WERI-Rb-1 (cell line): ENCODE results near the gene GPR21.

Experiments
- DNase-seq: peaks from one replicate; pipeline ENCODE4 v3.0.0-alpha.2; 2020
- H3K27ac ChIP-seq: fragments of 250-450 bp; sonication (Bioruptor Pico); 2 replicates; pipeline ENCODE4 v1.5.1; 2020; ENCODE audit warnings: mild to moderate bottlenecking, moderate library complexity
- H3K27me3 ChIP-seq: fragments of 250-450 bp; sonication (Bioruptor Pico); 2 replicates; pipeline ENCODE4 v1.5.1; 2021; ENCODE audit warnings: mild to moderate bottlenecking, low read depth, moderate library complexity; ENCODE audit not compliant: insufficient read depth, severe bottlenecking
- H3K36me3 ChIP-seq: fragments of 250-450 bp; sonication (Bioruptor Pico); 2 replicates; pipeline ENCODE4 v1.5.1; 2020; ENCODE audit warnings: mild to moderate bottlenecking, moderate library complexity
- H3K4me3 ChIP-seq: 2 replicates; pipeline ENCODE4 v1.5.1; 2011; ENCODE audit warnings: low read depth, mild to moderate bottlenecking, control low read depth, low read length
- H3K9me3 ChIP-seq: fragments of 250-450 bp; sonication (Bioruptor Pico); 2 replicates; pipeline ENCODE4 v1.5.1; 2021; ENCODE audit warnings: mild to moderate bottlenecking, moderate library complexity; ENCODE audit not compliant: severe bottlenecking
- CTCF ChIP-seq: IDR thresholded peaks from 2 replicates; pipeline ENCODE4 v1.5.1; 2011; ENCODE audit warnings: low read depth, mild to moderate bottlenecking, control low read depth, inconsistent platforms, low read length

GPR21 gene

GRCh38 chr9:123034881-123035510, 1.5 kb downstream of the GPR21 start:
- no peak overlapping the region for H3K27ac ChIP-seq
- peaks cover 9% of the 10 kb centered on the region for H3K36me3 ChIP-seq
- no peaks in the 10 kb centered on the region for H3K27me3 ChIP-seq
- no peak for TF ChIP-seq CTCF
- no peak for DNase-seq
- no peak overlapping the region for H3K4me3 ChIP-seq
- H3K9me3 ChIP-seq: no peaks in the 10 kb centered on the region

GRCh38 chr9:123035791-123036190, 2.3 kb downstream of the GPR21 start:
- Histone ChIP-seq H3K36me3 (peaks cover 9% of the 10 kb centered on the region), H3K4me3 (no peak overlapping the region), H3K27me3 (no peaks in the 10 kb centered on the region), H3K27ac (no peak overlapping the region), H3K9me3 (no peaks in the 10 kb centered on the region)
- TF ChIP-seq CTCF: no peak
- no peak for DNase-seq

DNA sequence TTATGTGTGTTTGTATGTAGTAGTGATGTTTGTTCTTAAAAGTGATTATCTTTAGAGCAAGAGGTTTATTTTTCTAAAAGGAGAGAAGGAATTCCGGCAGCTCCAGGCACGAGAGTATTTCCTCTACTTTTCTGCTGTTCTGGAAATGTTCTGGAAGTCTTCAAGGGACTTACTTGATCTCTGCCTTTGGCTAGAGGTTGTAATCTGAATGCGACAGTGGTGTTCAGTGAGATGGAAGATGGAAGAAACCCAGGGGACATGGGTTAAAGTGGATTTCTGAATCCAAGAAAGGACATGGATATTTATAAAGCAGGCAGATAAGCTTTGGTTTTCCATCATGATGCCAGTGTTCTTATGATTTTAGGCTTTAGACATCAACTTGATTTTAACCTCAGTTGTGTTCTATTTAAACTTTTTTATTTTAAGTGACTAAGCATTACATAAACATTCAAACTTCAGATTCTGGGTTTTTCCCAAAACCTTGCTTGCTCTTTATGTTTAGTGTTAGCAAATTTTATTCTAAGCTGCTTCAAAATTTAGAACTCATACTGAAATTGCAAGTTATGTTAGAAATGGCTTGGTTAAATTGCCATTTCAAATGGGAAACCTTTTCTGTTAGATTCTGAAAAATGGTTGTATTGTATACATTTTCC, 3.6 kb downstream of the GPR21 start:
- no peak for TF ChIP-seq CTCF
- Histone ChIP-seq H3K27me3 (no peaks in the 10 kb centered on the region), H3K4me3 (no peak overlapping the region), H3K27ac (no peak overlapping the region), H3K9me3 (no peaks in the 10 kb centered on the region), H3K36me3 (peaks cover 14% of the 10 kb centered on the region)
- DNase-seq: no peak

DNA sequence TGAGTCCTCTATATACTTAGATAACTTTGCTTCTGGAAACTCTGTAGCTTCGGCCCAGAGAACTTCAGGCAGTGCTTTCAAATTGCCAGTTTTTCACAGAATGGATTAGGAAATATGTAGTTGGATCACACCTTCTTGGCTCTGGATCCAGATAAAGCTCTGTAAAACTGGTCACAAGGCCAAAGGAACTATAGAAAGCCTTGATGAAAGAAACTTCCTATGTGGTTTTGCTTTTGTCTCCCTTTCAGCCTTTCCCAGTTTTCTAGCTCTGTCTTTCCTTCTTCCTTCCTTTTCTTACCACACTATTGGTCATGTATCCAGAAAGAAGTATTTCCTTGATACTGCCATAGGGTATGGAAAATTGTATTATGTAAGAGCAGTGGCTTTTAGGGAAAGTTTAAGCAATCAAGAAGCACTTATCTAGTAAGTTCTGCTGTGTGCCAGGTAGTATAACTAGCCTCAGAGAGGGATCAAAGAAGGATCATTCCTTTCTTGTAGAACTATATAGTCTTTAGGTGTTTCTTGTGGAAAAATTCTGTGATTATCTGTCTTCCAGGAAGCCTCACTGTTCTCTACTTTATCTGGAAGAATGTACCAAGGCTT, 6.3 kb downstream of the GPR21 start:
- no peak overlapping the region for H3K4me3 ChIP-seq
- no peak for DNase-seq
- peaks cover 14% of the 10 kb centered on the region for H3K36me3 ChIP-seq
- no peak for TF ChIP-seq CTCF
- no peak overlapping the region for H3K27ac ChIP-seq
- H3K27me3 ChIP-seq: no peaks in the 10 kb centered on the region
- no peaks in the 10 kb centered on the region for H3K9me3 ChIP-seq

DNA sequence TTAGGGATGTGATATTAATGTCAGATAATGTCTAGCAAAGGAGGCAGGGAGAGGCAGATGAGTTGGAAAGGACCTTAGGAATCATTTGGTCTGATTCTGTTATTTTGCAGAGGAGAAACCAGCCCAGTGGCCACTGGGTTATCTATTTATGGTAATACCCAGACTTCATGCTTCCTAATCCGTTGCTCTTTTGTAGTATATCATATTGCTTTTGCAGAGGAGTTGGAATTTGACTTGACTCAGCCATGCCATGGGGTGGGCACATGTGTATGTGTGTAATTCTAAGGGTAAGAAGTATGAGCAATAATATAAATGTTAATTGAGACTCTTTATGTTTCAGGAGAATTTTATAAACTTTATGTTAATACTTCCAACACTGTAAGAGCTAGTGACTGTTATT, 7.3 kb downstream of the GPR21 start:
- no peak for DNase-seq
- no peak for TF ChIP-seq CTCF
- H3K36me3 ChIP-seq: peaks cover 11% of the 10 kb centered on the region

GRCh38 chr9:123041489-123041888, 8.0 kb downstream of the GPR21 start:
- DNase-seq: no peak
- no peak for TF ChIP-seq CTCF

More for the DNA sequence above, 7.3 kb downstream of the GPR21 start:
- Histone ChIP-seq H3K9me3 (no peaks in the 10 kb centered on the region), H3K27ac (no peak overlapping the region), H3K4me3 (no peak overlapping the region), H3K27me3 (no peaks in the 10 kb centered on the region)

More at GRCh38 chr9:123041489-123041888, 8.0 kb downstream of the GPR21 start:
- H3K36me3 ChIP-seq: peaks cover 11% of the 10 kb centered on the region
- H3K4me3 ChIP-seq: no peak overlapping the region
- no peaks in the 10 kb centered on the region for H3K27me3 ChIP-seq
- H3K27ac ChIP-seq: no peak overlapping the region
- no peaks in the 10 kb centered on the region for H3K9me3 ChIP-seq
